GM21576 (cell line): ENCODE results near the gene FAM161B.

ENCODE experiments used
- ATAC-seq: cut with Tn5 transposase; IDR thresholded peaks from one replicate; pipeline ENCODE4 v1.9.1; 2021; ENCODE audit warnings: mild to moderate bottlenecking, moderate library complexity; ENCODE audit not compliant: unreplicated experiment

FAM161B gene

DNA sequence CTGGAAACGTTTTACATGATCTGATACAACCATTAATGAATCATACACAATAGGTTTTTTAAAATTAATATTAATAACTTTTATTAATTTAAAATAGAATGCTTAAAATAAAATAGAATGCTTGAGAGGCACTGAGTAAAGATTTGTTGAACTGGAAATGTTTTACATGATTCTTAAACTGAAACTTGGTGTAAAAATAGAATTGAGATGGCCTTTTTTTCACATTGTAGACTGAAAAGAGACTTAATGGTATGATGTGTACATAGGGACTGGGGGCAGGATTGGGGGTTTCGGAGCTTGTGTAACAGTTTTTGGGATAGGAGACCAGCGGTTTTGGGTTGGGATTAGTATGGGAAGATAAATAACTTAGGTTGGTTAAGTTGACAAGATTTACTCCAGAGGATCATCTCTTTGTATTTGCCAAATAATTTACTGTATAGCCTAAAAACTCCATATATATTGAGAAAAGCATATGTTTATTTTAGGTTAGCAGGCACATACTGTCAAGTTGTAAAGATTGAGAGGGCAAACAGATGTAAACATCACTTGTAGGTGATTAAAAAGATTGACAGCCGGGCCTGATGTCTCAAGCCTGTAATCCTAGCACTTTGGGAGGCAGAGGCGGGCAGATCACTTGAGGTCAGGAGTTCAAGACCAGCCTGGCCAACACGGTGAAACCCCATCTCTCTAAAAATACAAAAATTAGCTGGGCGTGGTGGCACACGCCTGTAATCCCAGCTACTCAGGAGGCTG is 65.3 kb downstream of the FAM161B start:
- no peak for ATAC-seq
